Stimulated activated effector memory CD8-positive, alpha-beta T cell treated with anti-CD3 and anti-CD28 coated beads, Interleukin-12 subunit alpha, Interleukin-12 subunit beta, amount 100 ng/mL, for 72 hours (primary cell): ENCODE data around the gene IGF1.
A peak's percentile ranks its signal among the peaks of the same experiment; 100 is the strongest.

Source experiments
- ATAC-seq: fragments of 150-1000 bp; cut with Tn5 transposase; 2 replicates; pipeline ENCODE4 v1.10.0; 2021
- DNase-seq, 2 donors: peaks; one replicate each; pipeline ENCODE4 v3.0.0; 2021 to 2022; ENCODE audit warnings: low spot score in 2 of 2
- H3K27ac Mint-ChIP-seq: one replicate; pipeline ENCODE4 v1.8.0; 2022; ENCODE audit warnings: mild to moderate bottlenecking, mixed read lengths
- H3K36me3 Mint-ChIP-seq: one replicate; pipeline ENCODE4 v1.8.0; 2022; ENCODE audit warnings: mild to moderate bottlenecking, mixed read lengths
- H3K4me1 Mint-ChIP-seq: one replicate; pipeline ENCODE4 v1.8.0; 2022; ENCODE audit warnings: mixed read lengths
- H3K4me3 Mint-ChIP-seq: one replicate; pipeline ENCODE4 v1.8.0; 2022; ENCODE audit warnings: mild to moderate bottlenecking, mixed read lengths
- H3K9me3 Mint-ChIP-seq: one replicate; pipeline ENCODE4 v1.8.0; 2022; ENCODE audit warnings: mixed read lengths

The IGF1 gene

GRCh38 chr12:102507301-102507700 is 26.9 kb upstream of the IGF1 start:
- Mint-ChIP-seq H3K9me3 (no peaks in the 10 kb centered on the region), H3K27ac (no peak overlapping the region), H3K4me1 (no peaks in the 10 kb centered on the region), H3K4me3 (no peak overlapping the region), H3K36me3 (no peaks in the 10 kb centered on the region)
- no peak for DNase-seq
- no peak for ATAC-seq

- Mint-ChIP-seq H3K4me1 (no peaks in the 10 kb centered on the region), H3K4me3 (no peak overlapping the region), H3K9me3 (no peaks in the 10 kb centered on the region), H3K36me3 (no peaks in the 10 kb centered on the region), H3K27ac (no peak overlapping the region)
- DNase-seq (no peak), ATAC-seq (no peak)
Observed at GRCh38 chr12:102504871-102505270, 24.5 kb upstream of the IGF1 start.

- Mint-ChIP-seq H3K4me3 (no peak overlapping the region), H3K36me3 (no peaks in the 10 kb centered on the region), H3K4me1 (no peaks in the 10 kb centered on the region), H3K9me3 (no peaks in the 10 kb centered on the region), H3K27ac (no peak overlapping the region)
- ATAC-seq: no peak
- no peak for DNase-seq
Observed at GRCh38 chr12:102504280-102504679, 23.9 kb upstream of the IGF1 start.

GRCh38 chr12:102503831-102504230 is 23.5 kb upstream of the IGF1 start:
- H3K27ac Mint-ChIP-seq: no peak overlapping the region
- no peaks in the 10 kb centered on the region for H3K36me3 Mint-ChIP-seq
- ATAC-seq (no peak), DNase-seq (no peak)
- no peak overlapping the region for H3K4me3 Mint-ChIP-seq
- no peaks in the 10 kb centered on the region for H3K9me3 Mint-ChIP-seq
- no peaks in the 10 kb centered on the region for H3K4me1 Mint-ChIP-seq

GRCh38 chr12:102503056-102503681 is 22.8 kb upstream of the IGF1 start:
- H3K36me3 Mint-ChIP-seq: no peaks in the 10 kb centered on the region
- no peak overlapping the region for H3K4me3 Mint-ChIP-seq
- H3K27ac Mint-ChIP-seq: no peak overlapping the region
- DNase-seq (no peak), ATAC-seq (no peak)
- H3K4me1 Mint-ChIP-seq: no peaks in the 10 kb centered on the region
- H3K9me3 Mint-ChIP-seq: no peaks in the 10 kb centered on the region

GRCh38 chr12:102501773-102502172 is 21.4 kb upstream of the IGF1 start:
- H3K27ac Mint-ChIP-seq: no peak overlapping the region
- H3K4me3 Mint-ChIP-seq: no peak overlapping the region
- DNase-seq (no peak), ATAC-seq (no peak)
- no peaks in the 10 kb centered on the region for H3K36me3 Mint-ChIP-seq
- no peaks in the 10 kb centered on the region for H3K9me3 Mint-ChIP-seq
- H3K4me1 Mint-ChIP-seq: no peaks in the 10 kb centered on the region

- Mint-ChIP-seq H3K9me3 (peaks cover 3% of the 10 kb centered on the region), H3K27ac (no peak overlapping the region), H3K4me3 (no peak overlapping the region), H3K36me3 (no peaks in the 10 kb centered on the region), H3K4me1 (no peaks in the 10 kb centered on the region)
- ATAC-seq (no peak), DNase-seq (no peak)
Observed at GRCh38 chr12:102498471-102498870, 18.1 kb upstream of the IGF1 start.

- Mint-ChIP-seq H3K27ac (no peak overlapping the region), H3K4me3 (no peak overlapping the region), H3K36me3 (no peaks in the 10 kb centered on the region), H3K4me1 (no peaks in the 10 kb centered on the region), H3K9me3 (peaks cover 6% of the 10 kb centered on the region)
- ATAC-seq: no peak
- no peak for DNase-seq
Observed at GRCh38 chr12:102497743-102498142, 17.4 kb upstream of the IGF1 start.

- ATAC-seq (no peak), DNase-seq (no peak)
- no peak overlapping the region for H3K27ac Mint-ChIP-seq
- no peaks in the 10 kb centered on the region for H3K36me3 Mint-ChIP-seq
- no peaks in the 10 kb centered on the region for H3K4me1 Mint-ChIP-seq
- no peak overlapping the region for H3K4me3 Mint-ChIP-seq
- peaks cover 6% of the 10 kb centered on the region for H3K9me3 Mint-ChIP-seq
Observed at GRCh38 chr12:102496591-102496990, 16.2 kb upstream of the IGF1 start.

GRCh38 chr12:102487226-102487625 is 6.9 kb upstream of the IGF1 start:
- Mint-ChIP-seq H3K4me3 (no peak overlapping the region), H3K27ac (no peak overlapping the region), H3K4me1 (peaks cover 17% of the 10 kb centered on the region), H3K9me3 (no peaks in the 10 kb centered on the region), H3K36me3 (peaks cover 5% of the 10 kb centered on the region)
- ATAC-seq (no peak), DNase-seq (no peak)

- DNase-seq (no peak), ATAC-seq (no peak)
- Mint-ChIP-seq H3K27ac (no peak overlapping the region), H3K36me3 (peaks cover 5% of the 10 kb centered on the region), H3K4me1 (peaks cover 22% of the 10 kb centered on the region), H3K4me3 (no peak overlapping the region), H3K9me3 (no peaks in the 10 kb centered on the region)
Observed at GRCh38 chr12:102486153-102486552, 5.8 kb upstream of the IGF1 start.

- peak; percentile 95 for ATAC-seq
- peak overlapping the region; percentile 94 for H3K27ac Mint-ChIP-seq
- peaks cover 5% of the 10 kb centered on the region for H3K36me3 Mint-ChIP-seq
- peaks cover 22% of the 10 kb centered on the region for H3K4me1 Mint-ChIP-seq
- peak; percentile 31 to 78 for DNase-seq
- H3K4me3 Mint-ChIP-seq: peak overlapping the region; percentile 57
- H3K9me3 Mint-ChIP-seq: no peaks in the 10 kb centered on the region
Observed at GRCh38 chr12:102484428-102484958, 4.1 kb upstream of the IGF1 start.

- Mint-ChIP-seq H3K36me3 (peaks cover 5% of the 10 kb centered on the region), H3K9me3 (no peaks in the 10 kb centered on the region), H3K4me3 (peak overlapping the region; percentile 57), H3K4me1 (peaks cover 22% of the 10 kb centered on the region), H3K27ac (peak overlapping the region; percentile 94)
- peak; percentile 56 for ATAC-seq
- no peak for DNase-seq
Observed at GRCh38 chr12:102484017-102484416, 3.7 kb upstream of the IGF1 start.

- Mint-ChIP-seq H3K9me3 (no peaks in the 10 kb centered on the region), H3K4me1 (peaks cover 22% of the 10 kb centered on the region), H3K36me3 (peaks cover 5% of the 10 kb centered on the region), H3K27ac (peak overlapping the region; percentile 94), H3K4me3 (peak overlapping the region; percentile 57)
- ATAC-seq (peak; percentile 66), DNase-seq (no peak)
Observed at GRCh38 chr12:102483466-102483865, 3.1 kb upstream of the IGF1 start.

GRCh38 chr12:102481705-102482425 is 1.5 kb upstream of the IGF1 start:
- DNase-seq (no peak), ATAC-seq (no peak)
- H3K4me1 Mint-ChIP-seq: peaks cover 22% of the 10 kb centered on the region
- no peak overlapping the region for H3K4me3 Mint-ChIP-seq
- no peak overlapping the region for H3K27ac Mint-ChIP-seq
- H3K36me3 Mint-ChIP-seq: peaks cover 5% of the 10 kb centered on the region
- no peaks in the 10 kb centered on the region for H3K9me3 Mint-ChIP-seq

- H3K27ac Mint-ChIP-seq: no peak overlapping the region
- H3K9me3 Mint-ChIP-seq: no peaks in the 10 kb centered on the region
- DNase-seq: no peak
- ATAC-seq: no peak
- no peak overlapping the region for H3K4me3 Mint-ChIP-seq
- peaks cover 22% of the 10 kb centered on the region for H3K4me1 Mint-ChIP-seq
- peaks cover 5% of the 10 kb centered on the region for H3K36me3 Mint-ChIP-seq
Observed at GRCh38 chr12:102479939-102480338, 424 bp downstream of the IGF1 start.
